Measurements from ENCODE around the gene OCA2.

DNA sequence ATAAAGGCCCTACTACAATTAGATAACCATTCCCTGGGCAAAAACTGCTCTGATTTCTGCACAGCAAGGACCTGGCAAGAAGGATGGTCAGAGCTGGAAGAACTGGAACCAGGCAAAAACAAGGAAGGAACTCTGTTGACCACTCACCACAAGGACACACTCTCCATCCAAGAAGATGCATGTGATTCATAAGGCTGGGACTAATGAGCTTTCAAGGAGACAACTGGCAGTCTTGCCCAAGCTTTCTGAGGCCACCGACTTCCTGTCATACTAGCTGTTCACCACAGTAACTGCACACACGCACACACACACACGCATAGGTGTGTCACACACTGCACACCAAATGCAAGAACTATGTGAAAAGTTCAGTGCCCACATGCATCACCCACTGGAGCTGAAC, 256.6 kb downstream of the OCA2 start:
- TF ChIP-seq, protein P1, sequence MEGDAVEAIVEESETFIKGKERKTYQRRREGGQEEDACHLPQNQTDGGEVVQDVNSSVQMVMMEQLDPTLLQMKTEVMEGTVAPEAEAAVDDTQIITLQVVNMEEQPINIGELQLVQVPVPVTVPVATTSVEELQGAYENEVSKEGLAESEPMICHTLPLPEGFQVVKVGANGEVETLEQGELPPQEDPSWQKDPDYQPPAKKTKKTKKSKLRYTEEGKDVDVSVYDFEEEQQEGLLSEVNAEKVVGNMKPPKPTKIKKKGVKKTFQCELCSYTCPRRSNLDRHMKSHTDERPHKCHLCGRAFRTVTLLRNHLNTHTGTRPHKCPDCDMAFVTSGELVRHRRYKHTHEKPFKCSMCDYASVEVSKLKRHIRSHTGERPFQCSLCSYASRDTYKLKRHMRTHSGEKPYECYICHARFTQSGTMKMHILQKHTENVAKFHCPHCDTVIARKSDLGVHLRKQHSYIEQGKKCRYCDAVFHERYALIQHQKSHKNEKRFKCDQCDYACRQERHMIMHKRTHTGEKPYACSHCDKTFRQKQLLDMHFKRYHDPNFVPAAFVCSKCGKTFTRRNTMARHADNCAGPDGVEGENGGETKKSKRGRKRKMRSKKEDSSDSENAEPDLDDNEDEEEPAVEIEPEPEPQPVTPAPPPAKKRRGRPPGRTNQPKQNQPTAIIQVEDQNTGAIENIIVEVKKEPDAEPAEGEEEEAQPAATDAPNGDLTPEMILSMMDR (IDR thresholded peaks at IDR 0.05 in 8 of 11, conservative IDR thresholded peaks at IDR 0.05 in 3 of 11) = no peak
- TF ChIP-seq POLR2AphosphoS5 (IDR thresholded peaks at IDR 0.05) = no peak
